Endodermal cell (in vitro differentiated cells): Measurements from ENCODE around the gene MTUS2. TPM values are rescaled to one million over a fixed set of nuclear protein-coding genes. Genes with fewer than 3 reads are reported as not detected.

Source experiments
- DNase-seq: peaks from one replicate; pipeline ENCODE4 v3.0.0-alpha.2; 2017
- H3K27ac ChIP-seq: 2 replicates; pipeline ENCODE4 v1.5.1; 2013; ENCODE audit warnings: mild to moderate bottlenecking, low read depth, low read length, moderate library complexity
- H3K27me3 ChIP-seq: 2 replicates; pipeline ENCODE4 v1.6.1; 2013; ENCODE audit warnings: mild to moderate bottlenecking, low read length, moderate library complexity; ENCODE audit not compliant: insufficient read depth, control insufficient read depth, poor library complexity, severe bottlenecking
- H3K36me3 ChIP-seq: 2 replicates; pipeline ENCODE4 v1.7.0; 2013; ENCODE audit warnings: mild to moderate bottlenecking, low read length, moderate library complexity; ENCODE audit not compliant: control insufficient read depth, insufficient read depth
- H3K4me1 ChIP-seq: one replicate; pipeline ENCODE4 v1.7.0; 2013; ENCODE audit warnings: low read length; ENCODE audit not compliant: control insufficient read depth, insufficient read depth
- H3K4me3 ChIP-seq: 2 replicates; pipeline ENCODE4 v1.5.1; 2013; ENCODE audit warnings: mild to moderate bottlenecking, low read length, moderate library complexity
- H3K9ac ChIP-seq: 2 replicates; pipeline ENCODE4 v1.6.1; 2013; ENCODE audit warnings: mild to moderate bottlenecking, low read length, moderate library complexity; ENCODE audit not compliant: poor library complexity, severe bottlenecking; ENCODE audit errors: extremely low read depth
- H3K9me3 ChIP-seq: 2 replicates; pipeline ENCODE4 v1.6.1; 2013; ENCODE audit warnings: mild to moderate bottlenecking, low read length, moderate library complexity; ENCODE audit not compliant: control insufficient read depth
- H3K27ac Mint-ChIP-seq: 2 replicates; pipeline ENCODE4 v1.8.0; 2020; ENCODE audit warnings: mixed read lengths
- H3K27me3 Mint-ChIP-seq: 2 replicates; pipeline ENCODE4 v1.8.0; 2021; ENCODE audit warnings: mild to moderate bottlenecking, mixed read lengths; ENCODE audit not compliant: insufficient read depth
- H3K36me3 Mint-ChIP-seq: 2 replicates; pipeline ENCODE4 v1.8.0; 2020; ENCODE audit warnings: low read depth, mixed read lengths
- H3K4me1 Mint-ChIP-seq: 2 replicates; pipeline ENCODE4 v1.8.0; 2020; ENCODE audit warnings: mixed read lengths
- H3K4me3 Mint-ChIP-seq: 2 replicates; pipeline ENCODE4 v1.8.0; 2020; ENCODE audit warnings: mild to moderate bottlenecking, moderate library complexity, mixed read lengths
- H3K9me3 Mint-ChIP-seq: 2 replicates; pipeline ENCODE4 v1.8.0; 2020; ENCODE audit warnings: mild to moderate bottlenecking, mixed read lengths
- CTCF ChIP-seq: fragments of 200-600 bp; sonication (generic); conservative IDR thresholded peaks from 2 replicates; pipeline ENCODE4 v1.5.0; 2021; ENCODE audit warnings: antibody characterized with exemption, mild to moderate bottlenecking
- WGBS, 2 experiments: methylation state at CpG; one replicate each; pipeline versions ENCODE4 v1.1.5 to v1.1.7; 2013; ENCODE audit warnings: missing lambda C conversion rate in 2 of 2, mixed read lengths in 1 of 2; ENCODE audit not compliant: insufficient coverage in 1 of 2, insufficient read length in 1 of 2; 5-methylcytosine and 5-hydroxymethylcytosine counted together
- total RNA-seq, 2 donors: library from RNA; stranded (reverse); fragmentation: NEBNext Ultra II Directional in 1 of 2; extraction: Animal tissue kit (Norgen Biotek cat#: 25700) in 1 of 2; gene quantifications; 2 replicates in 1 of 2; 3 replicates in 1 of 2; pipeline ENCODE4 v1.2.1, GENCODE V29; 2021

MTUS2 gene
- total RNA-seq, 2 donors from 2014 or later: 1.2 to 1.3 TPM

- Histone ChIP-seq H3K27me3 (no peaks in the 10 kb centered on the region), H3K36me3 (no peaks in the 10 kb centered on the region), H3K27ac (no peak overlapping the region), H3K9ac (no peak overlapping the region), H3K9me3 (peaks cover 30% of the 10 kb centered on the region), H3K4me1 (no peaks in the 10 kb centered on the region), H3K4me3 (no peak overlapping the region)
- no peak overlapping the region for H3K27ac Mint-ChIP-seq
- DNase-seq: no peak
- no peak for TF ChIP-seq CTCF
- H3K4me1 Mint-ChIP-seq: peaks cover under 1% of the 10 kb centered on the region
- H3K4me3 Mint-ChIP-seq: no peak overlapping the region
- peaks cover 15% of the 10 kb centered on the region for H3K9me3 Mint-ChIP-seq
- H3K36me3 Mint-ChIP-seq: no peaks in the 10 kb centered on the region
- no peaks in the 10 kb centered on the region for H3K27me3 Mint-ChIP-seq
These were observed 407.4 kb downstream of the MTUS2 start for GRCh38 chr13:29227576-29227975.

GRCh38 chr13:29230299-29230845 is 410.2 kb downstream of the MTUS2 start:
- Mint-ChIP-seq H3K4me1 (peaks cover 1% of the 10 kb centered on the region), H3K27ac (no peak overlapping the region), H3K36me3 (no peaks in the 10 kb centered on the region), H3K27me3 (no peaks in the 10 kb centered on the region), H3K9me3 (no peaks in the 10 kb centered on the region), H3K4me3 (no peak overlapping the region)
- H3K27me3 ChIP-seq: no peaks in the 10 kb centered on the region
- peaks cover 5% of the 10 kb centered on the region for H3K9me3 ChIP-seq
- no peak overlapping the region for H3K27ac ChIP-seq
- WGBS, 2 experiments: 60% methylated on average over 1 to 3 of the region's 3 CpGs
- no peak overlapping the region for H3K4me3 ChIP-seq
- DNase-seq: no peak
- no peaks in the 10 kb centered on the region for H3K4me1 ChIP-seq
- no peak overlapping the region for H3K9ac ChIP-seq
- no peaks in the 10 kb centered on the region for H3K36me3 ChIP-seq
- no peak for TF ChIP-seq CTCF

GRCh38 chr13:29239653-29240525 is 419.8 kb downstream of the MTUS2 start:
- Mint-ChIP-seq H3K9me3 (peaks cover 3% of the 10 kb centered on the region), H3K4me1 (no peaks in the 10 kb centered on the region), H3K27me3 (peaks cover 10% of the 10 kb centered on the region), H3K4me3 (no peak overlapping the region), H3K27ac (no peak overlapping the region), H3K36me3 (no peaks in the 10 kb centered on the region)
- Histone ChIP-seq H3K27ac (no peak overlapping the region), H3K36me3 (no peaks in the 10 kb centered on the region), H3K4me3 (no peak overlapping the region), H3K9me3 (peaks cover 34% of the 10 kb centered on the region), H3K4me1 (no peaks in the 10 kb centered on the region), H3K9ac (no peak overlapping the region), H3K27me3 (no peaks in the 10 kb centered on the region)
- DNase-seq: no peak
- 39 to 81% methylated on average over 2 to 3 of the region's 3 CpGs for WGBS, 2 experiments
- TF ChIP-seq CTCF: no peak
